CD4-positive, alpha-beta memory T cell (primary cell): ENCODE results near the gene OR12D1. TPM values are rescaled to one million over a fixed set of nuclear protein-coding genes. Genes with fewer than 3 reads are reported as not detected.

ENCODE experiments used
- CTCF ChIA-PET: fragments of 350-600 bp; sonication (Branson Sonifier 250); formaldehyde crosslinking; loops from one replicate; lab custom pipeline; 2021; ENCODE audit warnings: inconsistent platforms; ENCODE audit not compliant: partially characterized antibody; lab: Charles Lee
- POLR2A ChIA-PET: fragments of 350-600 bp; sonication (Branson Sonifier 250); formaldehyde crosslinking; loops from one replicate; lab custom pipeline; 2021; ENCODE audit not compliant: partially characterized antibody; lab: Charles Lee
- DNase-seq, 5 donors: peaks; one replicate each; pipeline versions ENCODE4 v3.0.0 to v3.0.0-alpha.2; 2020 to 2022; ENCODE audit warnings: mixed read lengths in 1 of 5
- H3K27ac ChIP-seq: one replicate; pipeline ENCODE4 v1.7.0; 2013; ENCODE audit warnings: low read depth, low read length
- H3K27me3 ChIP-seq: 2 replicates; pipeline ENCODE4 v1.7.0; 2013; ENCODE audit warnings: mild to moderate bottlenecking, low read length, moderate library complexity; ENCODE audit not compliant: insufficient read depth
- H3K36me3 ChIP-seq: 2 replicates; pipeline ENCODE4 v1.7.0; 2013; ENCODE audit warnings: mild to moderate bottlenecking, low read length, moderate library complexity; ENCODE audit not compliant: insufficient read depth
- H3K4me1 ChIP-seq: 2 replicates; pipeline ENCODE4 v1.7.0; 2013; ENCODE audit warnings: mild to moderate bottlenecking, low read length, moderate library complexity; ENCODE audit not compliant: insufficient read depth
- H3K4me3 ChIP-seq, 2 donors: one replicate each; pipeline ENCODE4 v1.7.0; 2013; ENCODE audit warnings: low read length in 2 of 2, mild to moderate bottlenecking in 1 of 2
- H3K9me3 ChIP-seq, 2 donors: one replicate each; pipeline ENCODE4 v1.7.0; 2013; ENCODE audit warnings: low read length in 2 of 2, control low read depth in 1 of 2; ENCODE audit not compliant: control insufficient read depth in 1 of 2
- H3K27ac Mint-ChIP-seq, 7 donors: one replicate each; pipeline ENCODE4 v1.8.0; 2020 to 2021; ENCODE audit warnings: mixed read lengths in 7 of 7, mild to moderate bottlenecking in 6 of 7, inconsistent platforms in 3 of 7, moderate library complexity in 3 of 7
- H3K27me3 Mint-ChIP-seq, 2 donors: one replicate each; pipeline ENCODE4 v1.8.0; 2020 to 2021; ENCODE audit warnings: mixed read lengths in 2 of 2
- H3K36me3 Mint-ChIP-seq, 2 donors: one replicate each; pipeline ENCODE4 v1.8.0; 2020 to 2021; ENCODE audit warnings: mixed read lengths in 2 of 2, inconsistent platforms in 1 of 2, mild to moderate bottlenecking in 1 of 2
- H3K4me1 Mint-ChIP-seq, 4 donors: one replicate each; pipeline ENCODE4 v1.8.0; 2020 to 2021; ENCODE audit warnings: mixed read lengths in 4 of 4, mild to moderate bottlenecking in 1 of 4
- H3K4me3 Mint-ChIP-seq, 8 donors: one replicate each; pipeline ENCODE4 v1.8.0; 2020 to 2021; ENCODE audit warnings: mixed read lengths in 8 of 8, mild to moderate bottlenecking in 7 of 8, moderate library complexity in 6 of 8, inconsistent platforms in 3 of 8
- H3K9me3 Mint-ChIP-seq, 8 donors: one replicate each; pipeline ENCODE4 v1.8.0; 2020 to 2021; ENCODE audit warnings: mixed read lengths in 8 of 8, mild to moderate bottlenecking in 5 of 8, inconsistent platforms in 3 of 8, moderate library complexity in 1 of 8
- intact Hi-C: fragments of 100-400 bp; cut with micrococcal nuclease; formaldehyde crosslinking; loops from one replicate; pipeline ENCODE4 v1.15.1; 2023
- polyA plus RNA-seq, 2 donors: library from polyadenylated mRNA; unstranded; fragments of 300-500 nt; fragmentation: Illumina TruSeq; gene quantifications; one replicate each; pipeline ENCODE4 v1.2.3, GENCODE V29; 2021
- total RNA-seq, 2 experiments: library from RNA; stranded (reverse); gene quantifications; one replicate each; pipeline ENCODE4 v1.2.3, GENCODE V29; 2021

OR12D1 gene
- total RNA-seq = not detected
- not detected for polyA plus RNA-seq

DNA sequence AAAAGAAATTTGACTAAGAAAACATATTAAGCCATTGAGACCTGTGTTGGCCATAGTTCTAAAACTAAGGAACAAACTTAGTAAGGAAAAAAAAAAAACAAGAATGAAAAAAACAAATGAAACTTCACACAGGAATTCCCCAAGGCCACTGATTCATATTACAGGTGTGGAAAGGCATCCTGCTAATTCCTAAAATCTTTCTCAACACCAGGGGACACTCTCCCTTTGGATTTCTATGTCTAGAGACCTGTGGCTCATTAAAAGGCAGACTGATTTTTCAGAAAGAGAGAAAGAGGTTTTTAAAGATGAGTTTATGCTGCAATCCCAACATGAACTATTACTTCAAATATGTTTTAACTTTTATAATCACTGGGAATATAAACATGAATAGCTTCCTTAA is at the start of gene OR12D1:
Gene OR12D1 (plus strand): TSS at position 341 of the 400 bp plus-strand sequence.
- Histone ChIP-seq H3K4me3 (no peak within 1 kb of the TSS), H3K9me3 (no peaks in the 10 kb centered on the region), H3K27me3 (no peaks in the 10 kb centered on the region), H3K36me3 (no peaks in the 10 kb centered on the region), H3K27ac (no peak within 1 kb of the TSS), H3K4me1 (no peaks in the 10 kb centered on the region)
- Mint-ChIP-seq H3K27me3 (peaks cover 11 to 34% of the 10 kb centered on the region in 2 donors), H3K4me3 (no peak within 1 kb of the TSS), H3K27ac (no peak within 1 kb of the TSS), H3K36me3 (no peaks in the 10 kb centered on the region), H3K9me3 (peaks cover 0 to 22% (median 16%) of the 10 kb centered on the region in 8 donors), H3K4me1 (no peaks in the 10 kb centered on the region)
- POLR2A ChIA-PET = no interaction called here
- DNase-seq = no peak
- CTCF ChIA-PET = no interaction called here
- intact Hi-C loops = no loop called here

DNA sequence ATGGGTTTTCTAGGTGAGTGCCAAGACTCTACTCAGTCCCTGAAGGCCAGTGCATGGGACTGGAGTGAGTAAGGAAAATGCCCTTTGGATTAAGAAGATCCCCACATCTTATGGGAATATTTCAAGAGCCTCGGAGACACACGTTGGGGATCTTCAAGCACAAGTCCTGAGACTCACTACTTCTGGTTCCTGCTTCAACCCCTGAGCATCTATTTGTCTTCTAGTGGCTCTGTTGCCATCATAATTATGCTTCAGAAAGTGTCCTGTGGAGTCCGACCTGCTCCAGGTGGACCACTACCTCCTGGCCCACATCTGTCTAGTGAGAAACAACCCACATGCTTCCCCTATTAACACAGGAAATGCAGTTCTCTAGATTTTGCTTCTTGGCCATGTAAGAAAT is 46.0 kb upstream of the OR12D1 start, which contains the start of gene OR5V1:
Gene OR5V1 (minus strand): TSS at position 101 of the 400 bp plus-strand sequence. CDS start 12,670 bp downstream, outside the sequence.
- Histone ChIP-seq H3K27ac (no peak within 1 kb of the TSS), H3K4me3 (no peak within 1 kb of the TSS), H3K4me1 (no peaks in the 10 kb centered on the region), H3K36me3 (no peaks in the 10 kb centered on the region), H3K9me3 (no peaks in the 10 kb centered on the region), H3K27me3 (no peaks in the 10 kb centered on the region)
- no peak for DNase-seq
- intact Hi-C loops = no loop called here
- Mint-ChIP-seq H3K36me3 (no peaks in the 10 kb centered on the region), H3K4me1 (no peaks in the 10 kb centered on the region), H3K27me3 (peaks cover 15 to 33% of the 10 kb centered on the region in 2 donors), H3K9me3 (peaks cover 0 to 11% (median 0%) of the 10 kb centered on the region in 8 donors), H3K4me3 (no peak within 1 kb of the TSS), H3K27ac (no peak within 1 kb of the TSS)
- ChIA-PET CTCF (no interaction called here), POLR2A (no interaction called here)

DNA sequence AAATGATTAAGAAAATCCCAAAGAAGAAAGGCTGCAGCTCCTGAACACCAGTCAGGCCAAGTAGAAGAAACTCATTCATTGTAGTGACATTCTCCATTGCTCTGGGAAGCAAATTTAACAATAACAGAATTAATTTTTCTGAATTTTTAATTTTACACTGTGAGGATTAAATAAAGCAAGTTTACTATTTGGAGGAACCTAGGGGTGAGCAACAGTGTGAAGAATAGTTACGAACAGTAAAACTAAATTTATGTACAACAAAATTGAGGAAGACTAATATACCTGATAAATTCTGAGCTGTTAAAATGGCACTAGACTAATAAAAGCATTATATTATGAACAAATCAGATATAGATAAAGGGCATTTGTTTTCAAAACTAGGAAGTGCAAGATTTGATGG is 39.5 kb upstream of the OR12D1 start, which contains the start of gene OR12D3:
Gene OR12D3 (minus strand): TSS at position 101 of the 400 bp plus-strand sequence. CDS start 4 bp downstream, at position 97.
- H3K4me1 Mint-ChIP-seq = no peaks in the 10 kb centered on the region
- no peak within 1 kb of the TSS for H3K27ac ChIP-seq
- H3K36me3 Mint-ChIP-seq = no peaks in the 10 kb centered on the region
- ChIA-PET POLR2A (no interaction called here), CTCF (no interaction called here)
- H3K4me3 Mint-ChIP-seq = no peak within 1 kb of the TSS
- H3K27ac Mint-ChIP-seq = no peak within 1 kb of the TSS
- peaks cover 0 to 6% (median 0%) of the 10 kb centered on the region in 8 donors for H3K9me3 Mint-ChIP-seq
- no peaks in the 10 kb centered on the region for H3K27me3 ChIP-seq
- H3K9me3 ChIP-seq = no peaks in the 10 kb centered on the region
- no peak for DNase-seq
- no peaks in the 10 kb centered on the region for H3K4me1 ChIP-seq
- H3K36me3 ChIP-seq = no peaks in the 10 kb centered on the region
- intact Hi-C loops = no loop called here
- no peak within 1 kb of the TSS for H3K4me3 ChIP-seq
- peaks cover 18 to 35% of the 10 kb centered on the region in 2 donors for H3K27me3 Mint-ChIP-seq

DNA sequence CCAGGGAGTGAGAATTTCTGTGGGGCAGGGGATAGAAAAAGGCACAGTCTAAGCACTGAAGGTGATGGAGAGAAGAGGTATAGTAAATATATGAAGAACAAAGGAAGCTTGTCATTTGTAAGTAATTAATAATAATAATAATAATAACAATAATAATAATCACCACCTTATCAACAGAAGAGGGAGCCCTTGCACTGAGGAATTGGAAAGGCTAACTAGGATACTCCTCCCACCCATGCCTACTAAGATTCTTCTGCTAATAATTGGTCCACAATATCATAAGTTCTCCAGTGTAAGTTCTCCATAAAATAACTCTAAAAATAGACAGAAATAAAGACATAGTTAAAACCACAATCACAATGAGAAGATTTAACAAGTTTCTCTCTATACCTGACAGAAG is 38.7 kb upstream of the OR12D1 start:
- H3K4me3 Mint-ChIP-seq = no peak overlapping the region

DNA sequence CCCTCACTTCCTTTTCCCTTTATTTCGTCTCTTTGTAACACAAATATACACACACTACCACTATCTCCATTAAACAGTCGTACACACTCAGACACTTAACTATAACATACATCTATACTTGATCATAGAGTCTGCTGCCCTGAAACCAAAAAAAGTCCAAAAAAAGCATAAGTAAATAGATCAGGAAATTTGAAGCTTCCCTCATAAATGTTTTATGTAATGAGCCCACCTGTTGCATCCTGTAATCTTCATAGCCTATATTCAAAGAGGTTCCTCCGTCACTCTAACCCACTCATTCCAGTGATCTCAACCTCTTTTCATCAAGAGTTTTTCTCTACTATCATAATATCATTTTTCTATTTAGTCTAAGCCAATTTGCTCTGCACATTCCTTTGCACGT is 26.2 kb upstream of the OR12D1 start:
- no peak overlapping the region for H3K27ac Mint-ChIP-seq
- ChIA-PET CTCF (no interaction called here), POLR2A (no interaction called here)
- H3K27ac ChIP-seq = no peak overlapping the region
- no peaks in the 10 kb centered on the region for H3K4me1 ChIP-seq
- DNase-seq = no peak
- H3K9me3 ChIP-seq = no peaks in the 10 kb centered on the region
- H3K4me3 ChIP-seq = no peak overlapping the region
- no peaks in the 10 kb centered on the region for H3K36me3 Mint-ChIP-seq
- H3K4me1 Mint-ChIP-seq = no peaks in the 10 kb centered on the region
- no peaks in the 10 kb centered on the region for H3K36me3 ChIP-seq
- intact Hi-C loops = no loop called here
- no peaks in the 10 kb centered on the region for H3K9me3 Mint-ChIP-seq
- H3K27me3 ChIP-seq = peaks cover 7% of the 10 kb centered on the region
- peaks cover 21 to 24% of the 10 kb centered on the region in 2 donors for H3K27me3 Mint-ChIP-seq
- H3K4me3 Mint-ChIP-seq = no peak overlapping the region

More for the DNA sequence above, 38.7 kb upstream of the OR12D1 start:
- Histone ChIP-seq H3K36me3 (no peaks in the 10 kb centered on the region), H3K9me3 (no peaks in the 10 kb centered on the region), H3K27ac (no peak overlapping the region), H3K4me1 (no peaks in the 10 kb centered on the region), H3K4me3 (no peak overlapping the region), H3K27me3 (no peaks in the 10 kb centered on the region)
- Mint-ChIP-seq H3K27me3 (peaks cover 14 to 32% of the 10 kb centered on the region in 2 donors), H3K4me1 (no peaks in the 10 kb centered on the region), H3K27ac (no peak overlapping the region), H3K9me3 (peaks cover 0 to 6% (median 0%) of the 10 kb centered on the region in 8 donors), H3K36me3 (no peaks in the 10 kb centered on the region)
- CTCF ChIA-PET = no interaction called here
- intact Hi-C loops = no loop called here
- POLR2A ChIA-PET = no interaction called here
- DNase-seq = no peak

DNA sequence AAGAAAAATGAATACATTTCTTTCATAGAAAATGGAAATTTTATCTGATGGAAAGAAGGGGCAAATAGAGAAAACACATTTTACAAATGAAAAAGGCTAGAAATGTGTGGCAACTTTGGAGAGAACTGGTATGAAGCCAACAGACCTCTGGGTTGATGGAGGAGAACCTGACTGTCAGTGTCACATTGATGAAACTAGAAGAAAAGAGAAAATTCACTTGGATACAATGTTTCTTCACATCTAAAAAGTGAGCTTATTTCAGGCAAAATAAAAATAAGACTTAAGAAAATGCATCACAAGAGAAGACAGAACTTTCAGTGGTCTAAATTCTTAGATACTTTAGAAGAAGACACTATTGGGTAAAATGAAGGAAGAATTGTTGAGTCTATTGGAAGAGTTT is 19.4 kb upstream of the OR12D1 start, which contains the start of gene OR12D2:
Gene OR12D2 (plus strand): TSS at position 301 of the 400 bp plus-strand sequence. CDS start 1,069 bp downstream, outside the sequence.
- CTCF ChIA-PET = no interaction called here
- H3K27me3 Mint-ChIP-seq = peaks cover 17 to 43% of the 10 kb centered on the region in 2 donors
- POLR2A ChIA-PET = no interaction called here
- no peak for DNase-seq
- H3K27ac Mint-ChIP-seq = no peak within 1 kb of the TSS
- H3K27me3 ChIP-seq = peaks cover 6% of the 10 kb centered on the region
- no peaks in the 10 kb centered on the region for H3K36me3 Mint-ChIP-seq
- no peaks in the 10 kb centered on the region for H3K9me3 ChIP-seq
- no peaks in the 10 kb centered on the region for H3K4me1 Mint-ChIP-seq
- no peak within 1 kb of the TSS for H3K4me3 Mint-ChIP-seq
- peaks cover 0 to 1% (median 0%) of the 10 kb centered on the region in 8 donors for H3K9me3 Mint-ChIP-seq
- intact Hi-C loops = no loop called here
- H3K4me3 ChIP-seq = no peak within 1 kb of the TSS
- H3K36me3 ChIP-seq = no peaks in the 10 kb centered on the region
- no peak within 1 kb of the TSS for H3K27ac ChIP-seq
- H3K4me1 ChIP-seq = no peaks in the 10 kb centered on the region

DNA sequence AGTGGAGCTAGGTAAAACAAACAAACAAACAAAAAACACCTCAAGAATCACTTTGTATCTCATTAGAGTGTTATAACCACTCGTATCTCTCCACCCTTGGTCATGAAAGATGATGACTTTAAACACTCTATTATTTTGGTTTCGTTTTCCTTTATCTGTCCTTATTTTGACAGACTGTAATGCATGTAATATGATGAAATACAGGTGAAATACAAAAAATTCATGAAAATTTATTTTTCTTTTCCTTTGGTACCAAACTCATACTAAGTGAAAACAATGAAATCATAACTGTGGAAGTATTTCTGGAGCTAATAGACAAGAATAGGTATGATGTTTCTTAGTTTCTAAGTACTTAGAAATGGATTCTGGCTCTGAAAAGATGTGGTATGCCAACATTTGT is 15.2 kb upstream of the OR12D1 start:
- POLR2A ChIA-PET = no interaction called here
- intact Hi-C loops = no loop called here

More for the DNA sequence above, 15.2 kb upstream of the OR12D1 start:
- H3K4me3 ChIP-seq = no peak overlapping the region
- H3K27me3 Mint-ChIP-seq = peaks cover 23 to 55% of the 10 kb centered on the region in 2 donors
- H3K27ac ChIP-seq = no peak overlapping the region
- H3K4me1 ChIP-seq = no peaks in the 10 kb centered on the region
- H3K36me3 ChIP-seq = no peaks in the 10 kb centered on the region
- no peak for DNase-seq
- no peak overlapping the region for H3K27ac Mint-ChIP-seq
- no peaks in the 10 kb centered on the region for H3K9me3 ChIP-seq
- no peak overlapping the region for H3K4me3 Mint-ChIP-seq
- H3K9me3 Mint-ChIP-seq = peaks cover 0 to 3% (median 0%) of the 10 kb centered on the region in 8 donors
- no peaks in the 10 kb centered on the region for H3K36me3 Mint-ChIP-seq
- CTCF ChIA-PET = no interaction called here
- no peaks in the 10 kb centered on the region for H3K27me3 ChIP-seq
- H3K4me1 Mint-ChIP-seq = no peaks in the 10 kb centered on the region
